KBM-7 (cell line): ENCODE results near the gene S100A9.
"Not testable (repeated sequence)": the region's sequence is repeated elsewhere in the genome, so short reads cannot be mapped to it uniquely, and the experiment has no call there.

Source experiments
- DNase-seq: peaks from one replicate; pipeline ENCODE4 v3.0.0-alpha.2; 2015
- in situ Hi-C: fragments of 300-500 bp; cut with MboI; formaldehyde crosslinking; loops from 2 replicates; pipeline ENCODE4 v1.14.3; 2020; ENCODE audit warnings: low sequenced_read_pairs, low pct_unique_long_range_greater_than_20kb, mixed read lengths

S100A9 gene

DNA sequence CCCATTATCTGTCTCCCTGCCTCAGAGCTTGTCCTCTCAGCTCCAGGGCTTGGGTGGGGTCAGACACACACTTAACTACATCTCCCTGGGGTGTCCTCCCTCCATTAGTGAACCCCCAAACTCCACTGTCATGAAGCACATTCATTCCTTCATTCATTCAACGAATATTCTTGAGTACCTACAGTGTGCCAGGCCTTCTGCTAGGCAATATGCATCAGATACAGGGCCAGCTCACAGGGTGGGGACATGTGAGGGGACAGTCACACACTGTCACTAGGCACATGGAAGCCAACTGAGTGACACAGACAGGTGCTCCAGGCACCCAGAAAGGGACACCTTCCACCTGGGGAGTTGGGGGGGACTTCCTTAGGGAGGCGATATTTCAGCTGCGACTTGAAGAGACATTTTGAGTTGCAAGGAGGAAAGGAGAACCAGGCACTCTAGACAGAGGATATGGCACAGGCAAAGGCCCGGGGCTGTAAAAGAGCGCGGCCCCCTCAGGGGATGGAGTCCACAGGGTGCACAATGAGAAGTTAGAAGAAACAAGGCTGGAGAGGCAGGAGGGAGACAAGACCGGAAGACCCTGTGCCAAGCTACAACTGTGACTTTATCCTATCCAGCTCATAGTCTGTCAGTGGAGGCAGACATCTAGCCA, 41.9 kb downstream of the S100A9 start:
- in situ Hi-C loops: no loop called here
- DNase-seq: no peak

- no peak for DNase-seq
- in situ Hi-C loops: no loop called here
Observed at GRCh38 chr1:153400244-153400643, 42.6 kb downstream of the S100A9 start.

- in situ Hi-C loops: no loop called here
- DNase-seq: no peak
Observed at GRCh38 chr1:153401461-153401860, 43.8 kb downstream of the S100A9 start.

GRCh38 chr1:153402226-153402625, 44.6 kb downstream of the S100A9 start:
- in situ Hi-C loops: no loop called here

GRCh38 chr1:153403421-153404085, 45.9 kb downstream of the S100A9 start:
- DNase-seq: no peak

More at GRCh38 chr1:153402226-153402625, 44.6 kb downstream of the S100A9 start:
- DNase-seq: no peak

DNA sequence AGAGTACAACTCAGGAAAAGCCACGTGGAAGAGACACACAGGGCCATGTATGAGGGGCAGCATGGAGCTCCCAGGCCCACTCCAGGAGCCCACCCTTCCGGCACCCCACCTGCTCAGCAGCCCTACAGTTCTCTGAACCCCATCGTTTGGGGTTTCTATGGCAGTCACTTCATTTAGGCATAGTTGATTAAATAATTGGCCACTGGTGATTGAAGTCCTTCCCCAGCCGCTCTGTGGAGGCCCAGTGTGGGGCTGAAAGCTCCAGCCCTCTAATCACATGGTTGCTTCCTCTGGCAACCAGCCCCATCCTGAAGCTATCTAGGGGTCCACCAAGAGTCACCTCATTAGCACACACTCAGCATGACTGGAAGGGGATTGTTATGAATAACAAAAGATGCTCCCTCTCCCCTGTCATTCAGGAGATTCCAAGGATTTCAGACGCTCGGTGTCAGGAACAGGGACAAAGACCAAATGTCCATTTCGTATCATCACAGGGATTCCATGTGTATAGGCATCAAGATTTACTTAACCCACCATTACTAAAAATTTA, 46.5 kb downstream of the S100A9 start:
- in situ Hi-C loops: no loop called here
- DNase-seq: no peak

More at GRCh38 chr1:153403421-153404085, 45.9 kb downstream of the S100A9 start:
- in situ Hi-C loops: no loop called here

- DNase-seq: peak; percentile 51
- in situ Hi-C loops: no loop called here
Observed at GRCh38 chr1:153404768-153405167, 47.1 kb downstream of the S100A9 start.

GRCh38 chr1:153405825-153406599, 48.4 kb downstream of the S100A9 start:
- DNase-seq, in situ Hi-C loops: not testable (repeated sequence)

DNA sequence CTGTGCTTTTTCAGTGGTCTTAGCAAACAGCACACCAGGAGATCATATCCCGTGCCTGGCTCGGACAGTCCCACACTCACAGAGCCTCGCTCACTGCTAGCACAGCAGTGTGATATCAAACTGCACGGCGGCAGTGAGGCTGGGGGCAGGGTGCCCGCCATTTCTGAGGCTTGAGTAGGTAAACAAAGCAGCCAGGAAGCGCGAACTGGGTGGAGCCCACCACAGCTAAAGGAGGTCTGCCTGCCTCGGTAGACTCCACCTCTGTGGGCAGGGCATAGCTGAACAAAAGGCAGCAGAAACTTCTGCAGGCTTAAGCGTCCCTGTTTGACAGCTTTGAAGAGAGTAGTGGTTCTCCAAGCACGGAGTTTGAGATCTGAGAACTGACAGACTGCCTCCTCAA, 49.6 kb downstream of the S100A9 start:
- DNase-seq, in situ Hi-C loops: not testable (repeated sequence)
